ENCODE data around the gene BEND5.

The BEND5 gene, protein sequence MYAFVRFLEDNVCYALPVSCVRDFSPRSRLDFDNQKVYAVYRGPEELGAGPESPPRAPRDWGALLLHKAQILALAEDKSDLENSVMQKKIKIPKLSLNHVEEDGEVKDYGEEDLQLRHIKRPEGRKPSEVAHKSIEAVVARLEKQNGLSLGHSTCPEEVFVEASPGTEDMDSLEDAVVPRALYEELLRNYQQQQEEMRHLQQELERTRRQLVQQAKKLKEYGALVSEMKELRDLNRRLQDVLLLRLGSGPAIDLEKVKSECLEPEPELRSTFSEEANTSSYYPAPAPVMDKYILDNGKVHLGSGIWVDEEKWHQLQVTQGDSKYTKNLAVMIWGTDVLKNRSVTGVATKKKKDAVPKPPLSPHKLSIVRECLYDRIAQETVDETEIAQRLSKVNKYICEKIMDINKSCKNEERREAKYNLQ

DNA sequence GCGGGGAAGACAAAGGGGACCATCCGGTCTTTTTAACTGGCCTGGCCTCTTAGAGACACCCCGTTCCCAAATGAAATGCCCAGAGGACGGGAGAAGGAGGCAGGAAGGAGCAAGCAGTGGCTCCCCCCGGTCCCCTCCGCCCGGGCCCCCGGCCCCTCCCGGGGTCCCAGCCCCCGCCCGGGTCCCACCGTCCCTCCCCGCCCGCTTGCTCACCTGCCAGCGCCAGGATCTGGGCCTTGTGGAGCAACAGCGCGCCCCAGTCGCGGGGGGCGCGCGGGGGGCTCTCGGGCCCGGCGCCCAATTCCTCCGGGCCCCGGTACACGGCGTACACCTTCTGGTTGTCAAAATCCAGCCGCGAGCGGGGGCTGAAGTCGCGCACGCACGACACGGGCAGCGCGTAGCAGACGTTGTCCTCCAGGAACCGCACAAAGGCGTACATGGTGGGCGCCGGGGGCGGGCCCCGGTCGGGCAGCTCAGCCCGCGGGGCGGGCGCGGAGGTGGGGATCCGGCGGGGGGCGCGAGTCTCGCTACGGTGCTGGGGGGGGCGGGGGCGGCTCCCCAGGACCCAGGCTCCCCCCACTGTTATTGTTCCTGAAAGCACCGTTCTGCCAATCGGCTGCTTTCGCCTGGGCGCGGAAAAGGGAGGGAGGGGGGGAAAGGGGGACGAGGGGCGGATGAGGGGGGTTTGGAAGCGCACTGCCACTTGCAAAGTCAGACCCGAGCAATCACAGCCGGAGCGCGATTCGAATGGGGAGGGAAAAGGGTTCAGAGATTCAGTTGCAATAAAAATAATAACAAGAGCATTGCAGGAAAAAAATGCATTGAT is at the start of gene BEND5:
BEND5 (minus strand) TSS at position 499 of the 826 bp plus-strand sequence; CDS start at position 439, 60 bp downstream.
- peak; percentile 50 to 60 for DNase-seq (ENCODE audit: low spot score in 2 of 2)
- peaks cover 48% of the 10 kb centered on the region for H3K4me1 Mint-ChIP-seq
- H3K27ac Mint-ChIP-seq, result peak within 1 kb of the TSS; percentile 98

DNA sequence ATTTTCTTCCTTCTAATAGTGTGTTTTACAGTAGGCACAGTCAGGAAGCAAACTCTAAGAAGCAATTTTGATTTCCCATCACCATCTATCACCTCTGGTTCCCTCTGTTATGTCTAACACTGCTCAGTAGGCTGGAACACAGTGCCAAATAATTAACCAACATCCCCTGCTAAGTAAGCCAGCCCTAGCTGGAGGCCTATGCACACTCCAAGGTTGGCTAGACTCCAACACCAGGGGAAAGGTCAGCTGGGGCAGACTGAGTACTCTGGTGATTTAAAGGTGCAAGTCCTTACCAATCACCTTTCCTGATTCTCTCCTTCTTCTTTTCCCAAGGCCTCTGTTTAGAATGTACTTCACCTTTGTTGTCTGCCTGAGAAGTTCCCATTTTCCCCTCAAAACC is 46.5 kb upstream of the BEND5 start:
- no peak for ATAC-seq (ENCODE audit: low read depth)
- Mint-ChIP-seq H3K4me1 (no peaks in the 10 kb centered on the region), H3K4me3 (no peak overlapping the region), H3K36me3 (no peaks in the 10 kb centered on the region), H3K27me3 (peaks cover 10% of the 10 kb centered on the region), H3K27ac (no peak overlapping the region), H3K9me3 (no peaks in the 10 kb centered on the region)
- DNase-seq (ENCODE audit: low spot score in 2 of 2), result no peak

More for the DNA sequence above, at the start of gene BEND5:
- Mint-ChIP-seq H3K27me3 (no peaks in the 10 kb centered on the region), H3K36me3 (peaks cover 14% of the 10 kb centered on the region), H3K4me3 (peak within 1 kb of the TSS; percentile 100), H3K9me3 (no peaks in the 10 kb centered on the region)
- ATAC-seq (ENCODE audit: low read depth), result peak; percentile 75

DNA sequence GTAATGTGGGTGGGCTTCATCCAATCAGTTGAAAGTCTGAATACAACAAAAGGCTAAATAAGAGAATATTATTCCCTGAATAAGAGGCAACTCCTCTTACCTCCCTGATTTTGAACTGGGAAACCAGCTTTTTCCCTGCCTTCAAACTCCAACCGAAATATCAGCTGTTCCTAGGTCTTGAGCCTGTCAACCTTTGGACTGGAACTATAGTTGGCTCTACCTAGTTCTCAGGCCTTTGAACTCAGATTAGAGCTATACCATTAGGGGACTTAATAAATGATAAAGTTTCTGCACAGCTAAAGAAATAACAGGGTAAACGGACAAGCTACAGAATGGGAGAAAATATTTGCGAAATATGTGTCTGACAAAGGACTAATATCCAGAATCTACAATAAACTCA is 43.8 kb upstream of the BEND5 start:
- Mint-ChIP-seq H3K27me3 (peaks cover 3% of the 10 kb centered on the region), H3K9me3 (no peaks in the 10 kb centered on the region), H3K4me3 (no peak overlapping the region), H3K27ac (no peak overlapping the region), H3K36me3 (no peaks in the 10 kb centered on the region), H3K4me1 (peaks cover 7% of the 10 kb centered on the region)
- ATAC-seq (ENCODE audit: low read depth), result no peak
- no peak for DNase-seq (ENCODE audit: low spot score in 2 of 2)

DNA sequence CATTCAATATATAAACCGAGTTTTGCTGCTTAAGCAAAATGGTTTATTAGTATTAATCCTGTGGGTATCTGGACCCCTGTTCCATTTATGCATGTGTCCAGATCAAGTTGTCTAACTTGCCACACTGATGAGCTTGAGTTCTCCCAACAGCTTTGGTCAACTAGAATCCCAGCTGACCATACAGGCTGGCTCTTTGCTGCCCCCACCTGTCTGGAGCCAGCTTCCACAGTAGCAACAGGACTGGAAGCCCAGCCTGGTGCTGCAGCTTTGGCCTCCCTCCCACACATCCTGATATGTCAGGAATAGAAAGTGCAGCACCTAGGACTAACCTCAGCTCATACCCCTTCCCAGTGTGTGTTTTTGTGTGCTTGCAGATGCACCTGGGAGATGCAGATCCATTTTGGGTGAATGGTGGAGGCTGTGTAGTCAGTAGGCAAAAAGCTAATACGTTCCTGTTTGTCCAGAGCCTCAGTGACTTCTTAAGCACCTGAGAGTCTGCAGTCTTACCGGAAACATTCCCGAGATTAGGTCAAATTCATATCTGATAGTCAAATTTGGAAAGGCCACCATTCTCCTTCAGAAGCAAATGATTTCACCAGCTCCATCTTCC is 40.9 kb upstream of the BEND5 start:
- Mint-ChIP-seq H3K9me3 (no peaks in the 10 kb centered on the region), H3K36me3 (no peaks in the 10 kb centered on the region), H3K4me1 (peaks cover 7% of the 10 kb centered on the region), H3K4me3 (no peak overlapping the region), H3K27me3 (no peaks in the 10 kb centered on the region), H3K27ac (no peak overlapping the region)
- DNase-seq (ENCODE audit: low spot score in 2 of 2) (peak; percentile 42 to 50), ATAC-seq (ENCODE audit: low read depth) (peak; percentile 77)

DNA sequence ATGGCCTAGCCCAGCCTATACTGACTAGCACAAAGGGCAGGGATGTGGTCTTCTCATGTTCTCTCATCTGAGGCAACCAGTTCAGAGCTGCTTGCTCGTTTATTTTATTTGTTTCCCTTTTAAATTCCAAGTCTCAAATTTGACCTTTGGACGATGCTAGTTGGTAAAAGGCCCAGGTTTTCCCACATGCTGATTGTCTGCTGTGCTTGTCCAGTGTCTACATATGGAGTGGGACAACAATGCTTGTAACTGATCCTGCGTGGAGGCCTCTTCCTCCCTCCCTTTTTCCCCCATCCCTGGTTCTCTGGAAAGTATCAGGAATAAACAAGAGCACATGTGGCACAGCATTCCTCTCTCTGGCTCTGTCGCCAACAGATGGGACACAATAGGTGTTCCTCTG is 34.0 kb upstream of the BEND5 start:
- ATAC-seq (ENCODE audit: low read depth) (no peak), DNase-seq (ENCODE audit: low spot score in 2 of 2) (no peak)
- Mint-ChIP-seq H3K4me3 (no peak overlapping the region), H3K9me3 (no peaks in the 10 kb centered on the region), H3K4me1 (peaks cover 13% of the 10 kb centered on the region), H3K36me3 (no peaks in the 10 kb centered on the region), H3K27ac (no peak overlapping the region), H3K27me3 (no peaks in the 10 kb centered on the region)

DNA sequence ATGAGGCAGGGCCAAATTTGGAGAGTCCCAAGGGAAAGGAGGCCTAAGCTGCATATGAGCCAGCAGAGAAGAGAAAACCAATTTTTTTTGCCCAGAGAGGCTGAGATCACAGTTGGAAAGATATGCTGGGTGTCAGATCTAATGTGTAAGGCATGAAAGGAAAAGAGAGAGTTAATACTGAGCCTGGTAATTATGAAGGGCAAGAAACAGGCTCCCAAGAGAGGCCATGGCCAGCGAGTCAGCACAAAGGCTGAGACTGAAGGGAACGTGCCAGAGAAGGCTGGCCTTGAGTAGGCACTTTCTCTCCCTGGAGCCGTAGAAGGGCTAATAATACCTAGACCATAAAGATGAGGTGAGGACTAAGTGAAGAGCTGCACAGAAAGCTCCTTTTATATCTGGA is 31.8 kb upstream of the BEND5 start:
- Mint-ChIP-seq H3K27ac (no peak overlapping the region), H3K4me1 (peaks cover 19% of the 10 kb centered on the region), H3K9me3 (no peaks in the 10 kb centered on the region), H3K27me3 (no peaks in the 10 kb centered on the region), H3K4me3 (no peak overlapping the region), H3K36me3 (no peaks in the 10 kb centered on the region)
- DNase-seq (ENCODE audit: low spot score in 2 of 2) (no peak), ATAC-seq (ENCODE audit: low read depth) (no peak)

DNA sequence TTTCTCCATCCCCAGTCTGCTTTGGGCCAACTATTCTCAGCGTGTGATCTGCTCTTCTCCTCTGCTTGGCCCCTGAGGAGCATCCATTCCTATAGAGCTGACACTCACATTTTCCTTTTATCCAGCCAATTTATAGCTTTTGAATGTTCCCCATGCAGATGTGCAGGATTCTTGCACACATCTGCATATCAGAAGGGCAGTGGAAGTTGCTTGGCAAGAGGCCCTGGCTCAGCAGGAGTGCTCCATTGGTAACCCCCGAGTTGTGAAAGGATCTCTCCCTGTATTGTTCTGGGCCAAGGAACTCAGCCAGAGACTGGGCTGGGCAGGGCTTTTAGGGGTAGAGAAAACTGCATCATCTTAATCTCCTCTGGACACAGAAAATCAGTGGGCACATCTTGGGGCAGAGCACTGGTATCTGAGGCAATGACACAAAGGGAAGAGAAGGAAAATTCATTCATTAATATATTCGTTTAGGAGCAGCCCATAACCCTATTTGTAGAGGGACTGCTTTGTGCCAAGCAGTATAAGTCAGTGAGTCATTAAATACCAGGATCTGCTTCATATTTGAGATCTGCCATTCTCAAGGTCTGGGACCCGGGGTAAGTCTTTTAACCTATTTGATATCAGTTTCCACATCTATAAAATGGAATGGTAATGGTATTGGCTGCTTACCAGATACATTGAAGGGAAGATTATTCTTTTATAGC is 31.0 kb upstream of the BEND5 start:
- no peak for DNase-seq (ENCODE audit: low spot score in 2 of 2)
- no peak for ATAC-seq (ENCODE audit: low read depth)
- Mint-ChIP-seq H3K4me1 (peaks cover 23% of the 10 kb centered on the region), H3K9me3 (no peaks in the 10 kb centered on the region), H3K36me3 (no peaks in the 10 kb centered on the region), H3K27ac (no peak overlapping the region), H3K27me3 (no peaks in the 10 kb centered on the region), H3K4me3 (no peak overlapping the region)

DNA sequence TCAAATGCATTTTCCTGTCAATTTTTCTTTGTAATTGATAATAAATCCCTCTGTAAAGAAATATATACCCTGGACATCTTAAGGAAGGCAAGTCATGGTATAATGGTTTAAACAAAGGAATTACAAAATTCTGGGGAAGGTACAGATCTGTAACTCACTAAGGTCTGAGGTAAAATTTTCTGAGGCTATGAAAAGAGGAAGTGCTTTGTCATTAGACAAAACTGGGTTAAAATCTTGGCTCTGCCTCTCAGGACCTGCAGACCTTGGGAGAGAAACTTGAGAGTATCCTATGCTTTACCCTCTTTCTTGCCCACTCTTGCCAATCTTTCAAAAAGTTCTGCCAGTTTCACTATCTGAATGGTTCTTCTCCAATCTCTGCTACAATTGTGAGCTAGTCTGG is 26.8 kb upstream of the BEND5 start:
- H3K36me3 Mint-ChIP-seq, result no peaks in the 10 kb centered on the region
- no peak overlapping the region for H3K4me3 Mint-ChIP-seq
- ATAC-seq (ENCODE audit: low read depth) (peak; percentile 47), DNase-seq (ENCODE audit: low spot score in 2 of 2) (no peak)
- no peak overlapping the region for H3K27ac Mint-ChIP-seq
- H3K9me3 Mint-ChIP-seq, result no peaks in the 10 kb centered on the region
- peaks cover 20% of the 10 kb centered on the region for H3K4me1 Mint-ChIP-seq
- no peaks in the 10 kb centered on the region for H3K27me3 Mint-ChIP-seq

DNA sequence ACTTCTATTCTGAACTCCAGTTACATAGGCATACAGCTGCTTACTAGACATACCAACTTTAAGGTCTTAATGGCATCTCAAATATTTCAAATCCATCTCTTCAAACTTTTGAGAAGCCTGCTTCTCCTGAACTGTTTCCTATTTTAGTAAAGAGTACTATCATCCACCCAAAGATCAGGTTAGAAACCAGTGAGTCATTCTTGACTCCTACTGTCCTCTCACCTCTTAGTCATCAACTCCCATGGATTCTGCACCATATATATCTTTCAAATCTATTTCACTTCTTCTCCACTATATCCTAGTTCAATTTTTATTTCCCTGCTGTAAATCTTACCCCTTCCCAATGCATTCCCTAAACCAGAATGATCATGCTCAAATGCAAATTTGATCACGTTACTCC is 18.1 kb upstream of the BEND5 start:
- Mint-ChIP-seq H3K27me3 (no peaks in the 10 kb centered on the region), H3K27ac (peak overlapping the region; percentile 81), H3K4me3 (peak overlapping the region; percentile 38), H3K9me3 (peaks cover 3% of the 10 kb centered on the region), H3K36me3 (peaks cover 4% of the 10 kb centered on the region), H3K4me1 (peaks cover 61% of the 10 kb centered on the region)
- no peak for DNase-seq (ENCODE audit: low spot score in 2 of 2)
- no peak for ATAC-seq (ENCODE audit: low read depth)

DNA sequence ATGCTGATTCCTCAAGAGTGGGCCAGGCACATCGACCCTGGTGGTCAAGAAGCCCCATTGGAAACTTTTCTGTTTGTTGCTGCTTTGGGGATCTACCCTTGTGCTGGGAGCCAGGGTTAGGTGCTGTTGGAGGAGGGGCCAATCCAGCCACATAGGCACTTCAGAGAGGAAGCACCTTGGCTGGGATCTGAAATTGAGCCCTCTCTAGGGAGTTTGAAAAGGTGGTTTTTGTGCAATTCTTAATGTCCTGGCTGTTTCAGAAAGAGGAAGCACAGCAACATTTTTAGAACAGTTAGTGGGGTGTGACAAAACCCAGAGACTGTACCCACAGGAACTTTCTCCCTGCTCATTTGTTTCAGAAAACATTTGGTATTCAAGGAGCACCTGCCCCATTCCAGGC is 17.2 kb upstream of the BEND5 start:
- Mint-ChIP-seq H3K27ac (peak overlapping the region; percentile 81), H3K36me3 (peaks cover 4% of the 10 kb centered on the region), H3K4me3 (peak overlapping the region; percentile 77), H3K9me3 (peaks cover 3% of the 10 kb centered on the region), H3K4me1 (peaks cover 62% of the 10 kb centered on the region), H3K27me3 (no peaks in the 10 kb centered on the region)
- peak; percentile 61 to 77 for DNase-seq (ENCODE audit: low spot score in 2 of 2)
- ATAC-seq (ENCODE audit: low read depth), result peak; percentile 96

DNA sequence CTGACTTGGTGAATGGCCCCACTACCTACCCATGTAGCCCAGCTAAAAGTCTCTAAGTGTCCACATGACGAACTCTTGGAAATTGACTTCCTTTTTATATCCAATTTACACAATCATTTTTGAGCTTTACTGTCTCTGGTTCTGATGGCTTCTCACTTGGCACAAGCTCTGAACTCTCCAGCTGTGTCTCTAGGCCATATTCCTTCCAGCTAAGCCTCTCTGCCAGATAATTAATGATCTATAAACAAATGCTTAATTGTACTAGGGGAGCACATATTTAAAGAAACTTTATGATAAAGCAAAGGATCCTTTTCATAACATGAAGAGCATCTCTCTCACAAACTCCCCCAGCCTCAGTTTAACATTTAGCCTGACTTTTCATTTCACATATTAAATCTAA is 16.3 kb upstream of the BEND5 start:
- Mint-ChIP-seq H3K36me3 (peaks cover 4% of the 10 kb centered on the region), H3K9me3 (peaks cover 3% of the 10 kb centered on the region), H3K27ac (peak overlapping the region; percentile 81), H3K27me3 (no peaks in the 10 kb centered on the region), H3K4me1 (peaks cover 64% of the 10 kb centered on the region), H3K4me3 (no peak overlapping the region)
- ATAC-seq (ENCODE audit: low read depth) (no peak), DNase-seq (ENCODE audit: low spot score in 2 of 2) (no peak)

DNA sequence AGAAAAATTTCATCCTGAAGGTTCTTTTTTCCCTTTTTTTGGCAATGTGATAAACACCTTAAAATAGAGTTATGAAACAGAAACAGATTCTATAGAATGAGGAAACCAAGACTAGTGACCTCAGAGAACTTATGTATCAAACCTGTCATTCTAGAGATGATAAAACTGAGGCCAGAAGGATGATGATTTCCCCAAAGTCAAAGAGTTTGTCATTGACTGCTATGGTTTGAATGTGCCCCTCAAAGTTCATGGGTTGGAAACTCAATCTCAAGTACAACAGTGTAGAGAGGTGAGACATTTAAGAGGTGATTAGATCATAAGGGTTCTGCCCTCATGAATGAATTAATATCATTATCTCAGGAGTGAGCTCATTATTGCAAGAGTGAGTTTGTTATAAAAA is 13.7 kb upstream of the BEND5 start:
- ATAC-seq (ENCODE audit: low read depth) (no peak), DNase-seq (ENCODE audit: low spot score in 2 of 2) (no peak)

DNA sequence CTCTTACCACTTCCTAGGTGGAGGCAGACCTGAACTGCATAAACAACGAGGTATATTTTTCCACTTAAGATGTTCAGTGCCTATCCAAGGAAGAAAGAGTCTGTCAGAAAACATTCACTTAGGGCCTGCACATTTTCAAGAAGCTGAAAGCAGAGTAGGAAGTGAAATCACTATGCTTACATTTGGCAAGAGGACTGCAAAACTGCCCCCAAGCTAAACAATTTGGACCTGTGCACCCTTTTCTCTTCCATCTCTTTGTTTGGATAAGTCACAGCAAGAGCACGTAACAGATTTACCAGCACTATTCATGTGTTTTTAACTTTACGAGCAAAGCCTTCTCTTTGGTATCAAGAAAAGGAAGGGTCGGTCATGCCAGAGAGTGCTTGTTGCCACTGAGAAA is 13.2 kb upstream of the BEND5 start:
- H3K36me3 Mint-ChIP-seq, result peaks cover 1% of the 10 kb centered on the region
- H3K9me3 Mint-ChIP-seq, result no peaks in the 10 kb centered on the region
- H3K4me3 Mint-ChIP-seq, result peak overlapping the region; percentile 73
- H3K27ac Mint-ChIP-seq, result peak overlapping the region; percentile 79
- H3K4me1 Mint-ChIP-seq, result peaks cover 51% of the 10 kb centered on the region
- ATAC-seq (ENCODE audit: low read depth) (no peak), DNase-seq (ENCODE audit: low spot score in 2 of 2) (no peak)
- no peaks in the 10 kb centered on the region for H3K27me3 Mint-ChIP-seq

More for the DNA sequence above, 13.7 kb upstream of the BEND5 start:
- Mint-ChIP-seq H3K36me3 (peaks cover 4% of the 10 kb centered on the region), H3K4me1 (peaks cover 53% of the 10 kb centered on the region), H3K9me3 (peaks cover 3% of the 10 kb centered on the region), H3K4me3 (no peak overlapping the region), H3K27me3 (no peaks in the 10 kb centered on the region), H3K27ac (peak overlapping the region; percentile 79)
